NB4 (cell line): Measurements from ENCODE around the gene GPR78.
"Not testable (repeated sequence)": the region's sequence is repeated elsewhere in the genome, so short reads cannot be mapped to it uniquely, and the experiment has no call there.

Experiments used
- MYC ChIP-seq: IDR thresholded peaks from 2 replicates; pipeline ENCODE4 v1.6.1; 2011; ENCODE audit warnings: low read depth, low read length
- TF ChIP-seq, protein P1 (sequence below): IDR thresholded peaks from one replicate; pipeline ENCODE4 v1.5.1; 2012; ENCODE audit warnings: low read depth, low read length

DNA sequence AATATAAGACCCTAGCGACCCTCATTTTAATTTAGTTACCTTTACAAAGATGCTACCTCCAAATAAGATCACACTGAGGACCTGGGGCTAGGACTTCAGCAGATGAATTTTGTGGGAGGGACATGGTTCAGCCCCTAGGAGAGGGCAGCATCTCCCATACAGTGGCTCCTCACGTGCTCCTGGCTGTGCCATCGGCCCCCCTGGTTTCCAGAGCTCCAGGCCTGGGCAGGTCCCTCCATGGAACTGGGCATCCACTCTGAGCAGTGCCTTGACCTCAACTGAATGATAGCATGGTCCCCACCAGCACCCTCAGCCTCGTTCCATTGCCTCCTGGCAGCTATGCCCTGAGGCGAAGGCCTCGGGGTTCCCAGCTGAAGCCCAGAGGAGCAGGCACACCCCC, 51.7 kb downstream of the GPR78 start:
- TF ChIP-seq, protein P1, sequence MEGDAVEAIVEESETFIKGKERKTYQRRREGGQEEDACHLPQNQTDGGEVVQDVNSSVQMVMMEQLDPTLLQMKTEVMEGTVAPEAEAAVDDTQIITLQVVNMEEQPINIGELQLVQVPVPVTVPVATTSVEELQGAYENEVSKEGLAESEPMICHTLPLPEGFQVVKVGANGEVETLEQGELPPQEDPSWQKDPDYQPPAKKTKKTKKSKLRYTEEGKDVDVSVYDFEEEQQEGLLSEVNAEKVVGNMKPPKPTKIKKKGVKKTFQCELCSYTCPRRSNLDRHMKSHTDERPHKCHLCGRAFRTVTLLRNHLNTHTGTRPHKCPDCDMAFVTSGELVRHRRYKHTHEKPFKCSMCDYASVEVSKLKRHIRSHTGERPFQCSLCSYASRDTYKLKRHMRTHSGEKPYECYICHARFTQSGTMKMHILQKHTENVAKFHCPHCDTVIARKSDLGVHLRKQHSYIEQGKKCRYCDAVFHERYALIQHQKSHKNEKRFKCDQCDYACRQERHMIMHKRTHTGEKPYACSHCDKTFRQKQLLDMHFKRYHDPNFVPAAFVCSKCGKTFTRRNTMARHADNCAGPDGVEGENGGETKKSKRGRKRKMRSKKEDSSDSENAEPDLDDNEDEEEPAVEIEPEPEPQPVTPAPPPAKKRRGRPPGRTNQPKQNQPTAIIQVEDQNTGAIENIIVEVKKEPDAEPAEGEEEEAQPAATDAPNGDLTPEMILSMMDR: not testable (repeated sequence)
- not testable (repeated sequence) for TF ChIP-seq MYC
